Ovary (tissue), 3 donors: ENCODE measurements around the gene RTTN.

Source experiments
- EP300 ChIP-seq: sonication (generic); formaldehyde crosslinking; IDR thresholded peaks from one replicate; pipeline ENCODE4 v1.6.1; 2017; ENCODE audit warnings: antibody characterized with exemption
- POLR2A ChIP-seq: fragments of 450-650 bp; IDR thresholded peaks from one replicate; pipeline ENCODE4 v1.6.1; 2017; ENCODE audit warnings: antibody characterized with exemption, mild to moderate bottlenecking, moderate library complexity
- TF ChIP-seq, protein P1 (sequence below), 3 donors: fragments of 450-650 bp in 2 of 3; fragments of 200-600 bp in 1 of 3; IDR thresholded peaks; one replicate each; pipeline versions ENCODE4 v1.5.1 to v1.8.0; 2016 to 2022; ENCODE audit warnings: antibody characterized with exemption in 3 of 3, mild to moderate bottlenecking in 1 of 3
- donor health status: DM: no; HTN: no; CAD: no.

DNA sequence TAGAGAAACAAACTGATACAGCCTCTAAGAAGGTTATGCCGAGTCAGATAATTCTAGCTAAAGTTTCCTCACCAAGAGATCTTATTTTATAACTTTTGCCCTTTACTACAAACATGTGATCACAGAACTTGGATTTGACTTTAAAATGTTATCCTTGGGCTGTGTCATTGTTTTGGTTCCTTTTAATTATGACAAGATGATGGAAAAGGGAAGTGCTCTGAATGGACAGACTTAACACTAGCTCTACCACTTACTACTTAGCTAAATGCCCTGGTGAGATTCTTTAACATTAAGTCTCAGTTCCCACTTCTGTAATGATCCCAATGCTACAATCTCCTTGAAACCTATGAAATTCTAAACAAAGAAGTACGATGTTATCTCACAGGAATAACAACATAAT is 69.9 kb downstream of the RTTN start:
- TF ChIP-seq POLR2A, result no peak
- TF ChIP-seq EP300, result no peak
- TF ChIP-seq, protein P1, sequence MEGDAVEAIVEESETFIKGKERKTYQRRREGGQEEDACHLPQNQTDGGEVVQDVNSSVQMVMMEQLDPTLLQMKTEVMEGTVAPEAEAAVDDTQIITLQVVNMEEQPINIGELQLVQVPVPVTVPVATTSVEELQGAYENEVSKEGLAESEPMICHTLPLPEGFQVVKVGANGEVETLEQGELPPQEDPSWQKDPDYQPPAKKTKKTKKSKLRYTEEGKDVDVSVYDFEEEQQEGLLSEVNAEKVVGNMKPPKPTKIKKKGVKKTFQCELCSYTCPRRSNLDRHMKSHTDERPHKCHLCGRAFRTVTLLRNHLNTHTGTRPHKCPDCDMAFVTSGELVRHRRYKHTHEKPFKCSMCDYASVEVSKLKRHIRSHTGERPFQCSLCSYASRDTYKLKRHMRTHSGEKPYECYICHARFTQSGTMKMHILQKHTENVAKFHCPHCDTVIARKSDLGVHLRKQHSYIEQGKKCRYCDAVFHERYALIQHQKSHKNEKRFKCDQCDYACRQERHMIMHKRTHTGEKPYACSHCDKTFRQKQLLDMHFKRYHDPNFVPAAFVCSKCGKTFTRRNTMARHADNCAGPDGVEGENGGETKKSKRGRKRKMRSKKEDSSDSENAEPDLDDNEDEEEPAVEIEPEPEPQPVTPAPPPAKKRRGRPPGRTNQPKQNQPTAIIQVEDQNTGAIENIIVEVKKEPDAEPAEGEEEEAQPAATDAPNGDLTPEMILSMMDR (IDR thresholded peaks at IDR 0.05), result no peak
